Esophagus muscularis mucosa (tissue), 3 donors: ENCODE results near the gene RAB17.

ENCODE experiments used
- POLR2A ChIP-seq: fragments of 450-650 bp; IDR thresholded peaks from one replicate; pipeline ENCODE4 v1.6.1; 2017; ENCODE audit warnings: antibody characterized with exemption, moderate library complexity, mild to moderate bottlenecking, low read depth
- TF ChIP-seq, protein P1 (sequence below), 3 experiments: fragments of 200-600 bp in 2 of 3; fragments of 450-650 bp in 1 of 3; sonication (generic) in 2 of 3; IDR thresholded peaks; one replicate each; pipeline ENCODE4 v1.5.1; 2017 to 2019; ENCODE audit warnings: antibody characterized with exemption in 3 of 3, mild to moderate bottlenecking in 2 of 3, moderate library complexity in 1 of 3

DNA sequence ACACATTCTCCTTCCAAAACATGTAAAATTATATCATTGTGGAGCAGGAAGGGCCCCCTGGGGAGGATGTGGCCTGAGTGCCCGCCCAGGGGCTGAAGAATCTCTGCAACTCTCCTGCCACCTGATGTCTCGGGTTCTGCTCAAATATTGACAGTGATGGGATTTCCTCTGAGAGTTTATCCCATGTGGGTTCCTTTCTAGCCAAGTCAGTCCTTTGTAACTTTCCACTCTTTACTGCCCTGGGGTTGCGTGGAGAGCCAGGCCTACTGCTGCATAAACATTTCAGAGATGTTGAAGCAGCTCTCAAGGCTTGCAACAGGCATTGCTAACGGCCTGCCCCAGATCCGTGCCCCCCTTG lies 4.0 kb upstream of the RAB17 start:
- TF ChIP-seq, protein P1, sequence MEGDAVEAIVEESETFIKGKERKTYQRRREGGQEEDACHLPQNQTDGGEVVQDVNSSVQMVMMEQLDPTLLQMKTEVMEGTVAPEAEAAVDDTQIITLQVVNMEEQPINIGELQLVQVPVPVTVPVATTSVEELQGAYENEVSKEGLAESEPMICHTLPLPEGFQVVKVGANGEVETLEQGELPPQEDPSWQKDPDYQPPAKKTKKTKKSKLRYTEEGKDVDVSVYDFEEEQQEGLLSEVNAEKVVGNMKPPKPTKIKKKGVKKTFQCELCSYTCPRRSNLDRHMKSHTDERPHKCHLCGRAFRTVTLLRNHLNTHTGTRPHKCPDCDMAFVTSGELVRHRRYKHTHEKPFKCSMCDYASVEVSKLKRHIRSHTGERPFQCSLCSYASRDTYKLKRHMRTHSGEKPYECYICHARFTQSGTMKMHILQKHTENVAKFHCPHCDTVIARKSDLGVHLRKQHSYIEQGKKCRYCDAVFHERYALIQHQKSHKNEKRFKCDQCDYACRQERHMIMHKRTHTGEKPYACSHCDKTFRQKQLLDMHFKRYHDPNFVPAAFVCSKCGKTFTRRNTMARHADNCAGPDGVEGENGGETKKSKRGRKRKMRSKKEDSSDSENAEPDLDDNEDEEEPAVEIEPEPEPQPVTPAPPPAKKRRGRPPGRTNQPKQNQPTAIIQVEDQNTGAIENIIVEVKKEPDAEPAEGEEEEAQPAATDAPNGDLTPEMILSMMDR (IDR thresholded peaks at IDR 0.05) = no peak
- TF ChIP-seq POLR2A = no peak
